Measurements from ENCODE around the gene HCRTR2.
"Not testable (repeated sequence)": the region's sequence is repeated elsewhere in the genome, so short reads cannot be mapped to it uniquely, and the experiment has no call there.

Gene HCRTR2

GRCh38 chr6:55282115-55282514 lies 107.8 kb downstream of the HCRTR2 start:
- no peak overlapping the region for H3K4me3 ChIP-seq
- H3K27me3 ChIP-seq, result no peaks in the 10 kb centered on the region
- no peak for TF ChIP-seq CTCF (IDR thresholded peaks at IDR 0.05)
- no peaks in the 10 kb centered on the region for H3K4me1 ChIP-seq
- H3K36me3 ChIP-seq, result no peaks in the 10 kb centered on the region
- no peaks in the 10 kb centered on the region for H3K9me3 ChIP-seq
- H3K27ac ChIP-seq, result no peak overlapping the region
- intact Hi-C loops (cut with DNase I; ENCODE audit: low total_unique reads), result no loop called here
- DNase-seq, result no peak

GRCh38 chr6:55286824-55287223 lies 112.5 kb downstream of the HCRTR2 start:
- no peak for TF ChIP-seq CTCF (IDR thresholded peaks at IDR 0.05)
- DNase-seq, result no peak
- Histone ChIP-seq H3K27me3 (no peaks in the 10 kb centered on the region), H3K9me3 (no peaks in the 10 kb centered on the region), H3K4me1 (no peaks in the 10 kb centered on the region), H3K36me3 (no peaks in the 10 kb centered on the region), H3K4me3 (no peak overlapping the region), H3K27ac (no peak overlapping the region)
- intact Hi-C loops (cut with DNase I; ENCODE audit: low total_unique reads), result no loop called here

- no peak overlapping the region for H3K4me3 ChIP-seq
- H3K4me1 ChIP-seq, result no peaks in the 10 kb centered on the region
- no peaks in the 10 kb centered on the region for H3K36me3 ChIP-seq
- no peak overlapping the region for H3K27ac ChIP-seq
- intact Hi-C loops (cut with DNase I; ENCODE audit: low total_unique reads), result no loop called here
- no peaks in the 10 kb centered on the region for H3K9me3 ChIP-seq
- no peak for TF ChIP-seq CTCF (IDR thresholded peaks at IDR 0.05)
- no peak for DNase-seq
- H3K27me3 ChIP-seq, result no peaks in the 10 kb centered on the region
These were observed 116.4 kb downstream of the HCRTR2 start for GRCh38 chr6:55290736-55291135.

- Histone ChIP-seq H3K36me3 (no peaks in the 10 kb centered on the region), H3K27ac (no peak overlapping the region), H3K4me3 (no peak overlapping the region), H3K4me1 (no peaks in the 10 kb centered on the region), H3K9me3 (no peaks in the 10 kb centered on the region), H3K27me3 (no peaks in the 10 kb centered on the region)
- intact Hi-C loops (cut with DNase I; ENCODE audit: low total_unique reads), result no loop called here
- DNase-seq, result no peak
- TF ChIP-seq CTCF (IDR thresholded peaks at IDR 0.05), result no peak
These were observed 118.8 kb downstream of the HCRTR2 start for GRCh38 chr6:55293116-55293515.

- intact Hi-C loops (cut with DNase I; ENCODE audit: low total_unique reads); H3K9me3 ChIP-seq: not testable (repeated sequence)
These were observed 122.9 kb downstream of the HCRTR2 start for GRCh38 chr6:55297214-55297613.

GRCh38 chr6:55299286-55299985 lies 125.1 kb downstream of the HCRTR2 start:
- intact Hi-C loops (cut with DNase I; ENCODE audit: low total_unique reads), result no loop called here
- no peak for TF ChIP-seq CTCF (IDR thresholded peaks at IDR 0.05)
- no peak for DNase-seq
- Histone ChIP-seq H3K27ac (no peak overlapping the region), H3K4me3 (no peak overlapping the region), H3K27me3 (no peaks in the 10 kb centered on the region), H3K9me3 (no peaks in the 10 kb centered on the region), H3K36me3 (no peaks in the 10 kb centered on the region), H3K4me1 (no peaks in the 10 kb centered on the region)

More at GRCh38 chr6:55297214-55297613, 122.9 kb downstream of the HCRTR2 start:
- not testable (repeated sequence) for H3K27me3 ChIP-seq, H3K36me3 ChIP-seq, H3K4me1 ChIP-seq, H3K4me3 ChIP-seq, H3K27ac ChIP-seq, DNase-seq
